Central memory CD8-positive, alpha-beta T cell (primary cell): Measurements from ENCODE around the gene SCG5.
"Not testable (repeated sequence)": the region's sequence is repeated elsewhere in the genome, so short reads cannot be mapped to it uniquely, and the experiment has no call there.

Source experiments
- ATAC-seq: fragments of 150-1000 bp; cut with Tn5 transposase; replicated peaks from 2 replicates; pipeline ENCODE4 v1.10.0; 2022; ENCODE audit warnings: mild to moderate bottlenecking, moderate FRiP score, moderate number of reproducible peaks; ENCODE audit not compliant: poor library complexity, severe bottlenecking; ENCODE audit errors: extremely low read depth
- DNase-seq, 2 donors: peaks; one replicate each; pipeline ENCODE4 v3.0.0; 2021; ENCODE audit warnings: low spot score in 2 of 2
- H3K27ac Mint-ChIP-seq: one replicate; pipeline ENCODE4 v1.8.0; 2022; ENCODE audit warnings: low read depth, mild to moderate bottlenecking, moderate library complexity, mixed read lengths
- H3K27me3 Mint-ChIP-seq: one replicate; pipeline ENCODE4 v1.8.0; 2022; ENCODE audit warnings: mixed read lengths
- H3K36me3 Mint-ChIP-seq: one replicate; pipeline ENCODE4 v1.8.0; 2022; ENCODE audit warnings: mild to moderate bottlenecking, moderate library complexity, mixed read lengths; ENCODE audit not compliant: insufficient read depth
- H3K4me1 Mint-ChIP-seq: one replicate; pipeline ENCODE4 v1.8.0; 2022; ENCODE audit warnings: mixed read lengths
- H3K4me3 Mint-ChIP-seq: one replicate; pipeline ENCODE4 v1.8.0; 2022; ENCODE audit warnings: mild to moderate bottlenecking, moderate library complexity, mixed read lengths
- H3K9me3 Mint-ChIP-seq: one replicate; pipeline ENCODE4 v1.8.0; 2022; ENCODE audit warnings: mixed read lengths

Gene SCG5

GRCh38 chr15:32641517-32642059, at the start of gene SCG5:
Gene SCG5 (plus strand): TSS chr15:32641710. CDS start chr15:32643593, 1,883 bp downstream.
- DNase-seq: no peak
- Mint-ChIP-seq H3K36me3 (no peaks in the 10 kb centered on the region), H3K4me1 (no peaks in the 10 kb centered on the region), H3K27ac (no peak within 1 kb of the TSS), H3K27me3 (no peaks in the 10 kb centered on the region), H3K4me3 (no peak within 1 kb of the TSS), H3K9me3 (no peaks in the 10 kb centered on the region)
- no peak for ATAC-seq

GRCh38 chr15:32593151-32593550, 48.4 kb upstream of the SCG5 start, which contains the start of gene GOLGA8N:
Gene GOLGA8N (plus strand): TSS chr15:32593456.
- H3K4me1 Mint-ChIP-seq, H3K9me3 Mint-ChIP-seq, H3K27ac Mint-ChIP-seq, DNase-seq, H3K36me3 Mint-ChIP-seq, ATAC-seq, H3K4me3 Mint-ChIP-seq, H3K27me3 Mint-ChIP-seq: not testable (repeated sequence)

GRCh38 chr15:32609518-32609917, 32.0 kb upstream of the SCG5 start:
- not testable (repeated sequence) for ATAC-seq, H3K4me1 Mint-ChIP-seq, H3K9me3 Mint-ChIP-seq, H3K27ac Mint-ChIP-seq, H3K27me3 Mint-ChIP-seq, DNase-seq, H3K4me3 Mint-ChIP-seq, H3K36me3 Mint-ChIP-seq

GRCh38 chr15:32610719-32611118, 30.8 kb upstream of the SCG5 start:
- H3K27me3 Mint-ChIP-seq, DNase-seq, ATAC-seq, H3K27ac Mint-ChIP-seq, H3K4me3 Mint-ChIP-seq, H3K9me3 Mint-ChIP-seq: not testable (repeated sequence)
- Mint-ChIP-seq H3K4me1 (peaks cover 11% of the 10 kb centered on the region), H3K36me3 (peaks cover 10% of the 10 kb centered on the region)

- not testable (repeated sequence) for H3K27me3 Mint-ChIP-seq, H3K9me3 Mint-ChIP-seq, DNase-seq, H3K36me3 Mint-ChIP-seq
- Mint-ChIP-seq H3K27ac (peak overlapping the region; percentile 84), H3K4me1 (peaks cover 22% of the 10 kb centered on the region), H3K4me3 (peak overlapping the region; percentile 79)
- ATAC-seq: peak; percentile 10
Measured at GRCh38 chr15:32614712-32615050, 26.8 kb upstream of the SCG5 start.

- H3K4me3 Mint-ChIP-seq: peak within 1 kb of the TSS; percentile 79
- peak within 1 kb of the TSS; percentile 84 for H3K27ac Mint-ChIP-seq
- not testable (repeated sequence) for H3K36me3 Mint-ChIP-seq, H3K9me3 Mint-ChIP-seq, H3K27me3 Mint-ChIP-seq
- ATAC-seq: peak; percentile 87
- H3K4me1 Mint-ChIP-seq: peaks cover 22% of the 10 kb centered on the region
- DNase-seq: peak; percentile 71 to 82
Measured at GRCh38 chr15:32615051-32615870, 26.2 kb upstream of the SCG5 start, which contains the start of gene ARHGAP11A. Gene ARHGAP11A (plus strand): TSS chr15:32615504. CDS start chr15:32616212, 708 bp downstream.

- not testable (repeated sequence) for H3K27me3 Mint-ChIP-seq, DNase-seq, H3K9me3 Mint-ChIP-seq, H3K36me3 Mint-ChIP-seq
- H3K4me1 Mint-ChIP-seq: peaks cover 22% of the 10 kb centered on the region
- H3K27ac Mint-ChIP-seq: peak overlapping the region; percentile 84
- peak; percentile 7 for ATAC-seq
- peak overlapping the region; percentile 79 for H3K4me3 Mint-ChIP-seq
Measured at GRCh38 chr15:32615871-32616426, 25.6 kb upstream of the SCG5 start.

GRCh38 chr15:32636410-32636809, 5.1 kb upstream of the SCG5 start:
- H3K27me3 Mint-ChIP-seq: no peaks in the 10 kb centered on the region
- no peaks in the 10 kb centered on the region for H3K4me1 Mint-ChIP-seq
- H3K4me3 Mint-ChIP-seq: no peak overlapping the region
- no peaks in the 10 kb centered on the region for H3K9me3 Mint-ChIP-seq
- H3K36me3 Mint-ChIP-seq: peaks cover 3% of the 10 kb centered on the region
- ATAC-seq (no peak), DNase-seq (no peak)
- H3K27ac Mint-ChIP-seq: no peak overlapping the region

- H3K9me3 Mint-ChIP-seq: no peaks in the 10 kb centered on the region
- ATAC-seq: no peak
- peaks cover 3% of the 10 kb centered on the region for H3K36me3 Mint-ChIP-seq
- no peak for DNase-seq
- no peak overlapping the region for H3K4me3 Mint-ChIP-seq
- no peaks in the 10 kb centered on the region for H3K4me1 Mint-ChIP-seq
- no peak overlapping the region for H3K27ac Mint-ChIP-seq
- H3K27me3 Mint-ChIP-seq: no peaks in the 10 kb centered on the region
Measured at GRCh38 chr15:32636908-32637567, 4.5 kb upstream of the SCG5 start.

- H3K9me3 Mint-ChIP-seq: no peaks in the 10 kb centered on the region
- ATAC-seq: no peak
- peaks cover 3% of the 10 kb centered on the region for H3K36me3 Mint-ChIP-seq
- no peaks in the 10 kb centered on the region for H3K27me3 Mint-ChIP-seq
- no peak overlapping the region for H3K4me3 Mint-ChIP-seq
- no peak overlapping the region for H3K27ac Mint-ChIP-seq
- no peak for DNase-seq
- no peaks in the 10 kb centered on the region for H3K4me1 Mint-ChIP-seq
Measured at GRCh38 chr15:32637704-32638103, 3.8 kb upstream of the SCG5 start.

GRCh38 chr15:32642667-32643435, 1.3 kb downstream of the SCG5 start:
- no peaks in the 10 kb centered on the region for H3K27me3 Mint-ChIP-seq
- no peaks in the 10 kb centered on the region for H3K36me3 Mint-ChIP-seq
- no peak for DNase-seq

GRCh38 chr15:32643907-32644445, 2.5 kb downstream of the SCG5 start:
- Mint-ChIP-seq H3K27ac (no peak overlapping the region), H3K4me3 (no peak overlapping the region), H3K27me3 (no peaks in the 10 kb centered on the region)

More at GRCh38 chr15:32642667-32643435, 1.3 kb downstream of the SCG5 start:
- no peaks in the 10 kb centered on the region for H3K9me3 Mint-ChIP-seq
- H3K27ac Mint-ChIP-seq: no peak overlapping the region
- ATAC-seq: no peak
- H3K4me3 Mint-ChIP-seq: no peak overlapping the region
- H3K4me1 Mint-ChIP-seq: no peaks in the 10 kb centered on the region

More at GRCh38 chr15:32643907-32644445, 2.5 kb downstream of the SCG5 start:
- ATAC-seq (no peak), DNase-seq (no peak)
- Mint-ChIP-seq H3K9me3 (no peaks in the 10 kb centered on the region), H3K36me3 (no peaks in the 10 kb centered on the region), H3K4me1 (no peaks in the 10 kb centered on the region)
